ENCODE measurements around the gene PRXL2A. TPM values are rescaled to one million over a fixed set of nuclear protein-coding genes. Genes with fewer than 3 reads are reported as not detected.

The PRXL2A gene
- polyA plus RNA-seq, 3 donors: 0.61 to 4.1 (median 3.4) TPM

DNA sequence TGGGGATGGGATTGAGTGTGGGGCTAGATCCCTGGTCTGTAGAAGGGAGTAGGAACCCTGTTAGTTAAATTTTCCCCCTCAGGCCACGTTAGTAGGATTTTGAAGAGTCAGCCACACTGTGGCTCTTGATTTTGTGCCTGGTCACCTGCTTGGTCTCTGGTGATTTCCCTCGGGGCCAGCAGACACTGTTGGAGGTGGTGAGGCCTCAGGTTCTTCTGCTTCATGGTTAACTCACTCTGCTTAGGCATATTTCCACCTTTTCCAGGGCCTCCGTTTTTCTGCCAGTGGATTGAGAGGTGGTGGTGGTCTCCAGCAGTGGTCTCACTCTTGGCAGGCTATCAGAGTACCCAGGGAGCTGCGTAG, 49.9 kb downstream of the PRXL2A start:
- H3K4me2 ChIP-seq (replicated peaks; ENCODE audit: extremely low read depth, low read length, poor library complexity, severe bottlenecking): peak overlapping the region; percentile 93

GRCh38 chr10:80458638-80459037, 50.3 kb downstream of the PRXL2A start:
- intact Hi-C loops (cut with micrococcal nuclease): loop anchor here in 1 of 2 donors (5.0 kb wide), 1 partner anchor 44 kb away; no protein-coding TSS in a partner anchor
- Histone ChIP-seq H3K27me3 (ENCODE audit: control insufficient read depth in 2 of 2, insufficient read depth in 2 of 2, low read length in 2 of 2) (no peaks in the 10 kb centered on the region), H3K9ac (ENCODE audit: insufficient read depth, low read length, poor library complexity, severe bottlenecking) (peak overlapping the region; percentile 55), H3K4me3 (replicated peaks in 1 of 3; ENCODE audit: low read depth in 2 of 3, low read length in 3 of 3) (peak overlapping the region in 1 of 3 experiments; percentile 96), H2AFZ (ENCODE audit: insufficient read depth, low read depth, low read length, poor library complexity, severe bottlenecking) (no peak overlapping the region), H3K27ac (ENCODE audit: low read depth in 1 of 2, low read length in 2 of 2) (peak overlapping the region; percentile 80 to 92), H3K4me2 (replicated peaks; ENCODE audit: extremely low read depth, low read length, poor library complexity, severe bottlenecking) (peak overlapping the region; percentile 93), H3K79me2 (ENCODE audit: insufficient read depth, low read length) (peaks cover 95% of the 10 kb centered on the region), H4K20me1 (ENCODE audit: insufficient read depth, low read length) (peaks cover 91% of the 10 kb centered on the region), H3K4me1 (ENCODE audit: control insufficient read depth in 1 of 2, insufficient read depth in 2 of 2, low read length in 2 of 2) (peaks cover 85 to 86% of the 10 kb centered on the region in 2 donors), H3K9me3 (replicated peaks in 1 of 2; ENCODE audit: control insufficient read depth in 1 of 2, insufficient read depth in 1 of 2, low read length in 2 of 2) (no peaks in the 10 kb centered on the region), H3K36me3 (replicated peaks in 1 of 2; ENCODE audit: control insufficient read depth in 1 of 2, insufficient read depth in 2 of 2, low read length in 2 of 2) (peaks cover 0 to 10% of the 10 kb centered on the region in 2 donors)
- TF ChIP-seq CTCF (IDR thresholded peaks at IDR 0.05): no peak
- no peak for DNase-seq
- WGBS (ENCODE audit: insufficient coverage): 76% methylated on average over 3 of the region's 6 CpGs
- H3K4me3 Mint-ChIP-seq: peak overlapping the region; percentile 71 to 86
- H3K36me3 Mint-ChIP-seq: peaks cover 15 to 40% of the 10 kb centered on the region in 2 donors
- peaks cover 82% of the 10 kb centered on the region for H3K4me1 Mint-ChIP-seq
- H3K27ac Mint-ChIP-seq: peak overlapping the region; percentile 80 to 97 (median 95)
- peaks cover 0 to 3% (median 0%) of the 10 kb centered on the region in 7 donors for H3K9me3 Mint-ChIP-seq
- H3K27me3 Mint-ChIP-seq (ENCODE audit: low read depth in 3 of 3): peaks cover 0 to 3% (median 2%) of the 10 kb centered on the region in 3 donors

More for the DNA sequence above, 49.9 kb downstream of the PRXL2A start:
- Histone ChIP-seq H3K79me2 (ENCODE audit: insufficient read depth, low read length) (peaks cover 91% of the 10 kb centered on the region), H3K9me3 (replicated peaks in 1 of 2; ENCODE audit: control insufficient read depth in 1 of 2, insufficient read depth in 1 of 2, low read length in 2 of 2) (no peaks in the 10 kb centered on the region), H3K36me3 (replicated peaks in 1 of 2; ENCODE audit: control insufficient read depth in 1 of 2, insufficient read depth in 2 of 2, low read length in 2 of 2) (peaks cover 0 to 9% of the 10 kb centered on the region in 2 donors), H3K27ac (ENCODE audit: low read depth in 1 of 2, low read length in 2 of 2) (peak overlapping the region; percentile 80 to 92), H3K9ac (ENCODE audit: insufficient read depth, low read length, poor library complexity, severe bottlenecking) (peak overlapping the region; percentile 41), H2AFZ (ENCODE audit: insufficient read depth, low read depth, low read length, poor library complexity, severe bottlenecking) (no peak overlapping the region), H3K4me1 (ENCODE audit: control insufficient read depth in 1 of 2, insufficient read depth in 2 of 2, low read length in 2 of 2) (peaks cover 85 to 86% of the 10 kb centered on the region in 2 donors), H3K27me3 (ENCODE audit: control insufficient read depth in 2 of 2, insufficient read depth in 2 of 2, low read length in 2 of 2) (no peaks in the 10 kb centered on the region), H3K4me3 (replicated peaks in 1 of 3; ENCODE audit: low read depth in 2 of 3, low read length in 3 of 3) (peak overlapping the region in 1 of 3 experiments; percentile 96), H4K20me1 (ENCODE audit: insufficient read depth, low read length) (peaks cover 89% of the 10 kb centered on the region)
- DNase-seq: peak in 1 of 3 donors; percentile 11
- no peak for TF ChIP-seq CTCF (IDR thresholded peaks at IDR 0.05)
- Mint-ChIP-seq H3K4me1 (peaks cover 82% of the 10 kb centered on the region), H3K27me3 (ENCODE audit: low read depth in 3 of 3) (peaks cover 0 to 3% (median 2%) of the 10 kb centered on the region in 3 donors), H3K36me3 (peaks cover 11 to 36% of the 10 kb centered on the region in 2 donors), H3K27ac (peak overlapping the region; percentile 80 to 97 (median 95)), H3K4me3 (peak overlapping the region; percentile 67 to 71), H3K9me3 (peaks cover 0 to 3% (median 0%) of the 10 kb centered on the region in 7 donors)
- WGBS (ENCODE audit: insufficient coverage): 100% methylated on average over 1 of the region's 4 CpGs
- intact Hi-C loops (cut with micrococcal nuclease): loop anchor here in 1 of 2 donors (5.0 kb wide), 1 partner anchor 44 kb away; no protein-coding TSS in a partner anchor
